Hepatocyte (in vitro differentiated cells): Measurements from ENCODE around the gene TAL2.

Source experiments
- EZH2 ChIP-seq: fragments of 200-600 bp; sonication (generic); IDR thresholded peaks from 2 replicates; pipeline ENCODE4 v1.6.1; 2016; ENCODE audit warnings: antibody characterized with exemption, mild to moderate bottlenecking, borderline replicate concordance
- EZH2phosphoT487 ChIP-seq: fragments of 200-600 bp; sonication (generic); IDR thresholded peaks from one replicate; pipeline ENCODE4 v1.6.1; 2018; ENCODE audit warnings: antibody characterized with exemption, mild to moderate bottlenecking, low read depth, moderate library complexity; ENCODE audit not compliant: unreplicated experiment, severe bottlenecking
- TF ChIP-seq, protein P1 (sequence below): fragments of 200-600 bp; sonication (generic); IDR thresholded peaks from 2 replicates; pipeline ENCODE4 v1.5.1; 2016; ENCODE audit warnings: antibody characterized with exemption, mild to moderate bottlenecking; ENCODE audit not compliant: poor library complexity

GRCh38 chr9:105701145-105701544 is 38.9 kb downstream of the TAL2 start:
- TF ChIP-seq, protein P1, sequence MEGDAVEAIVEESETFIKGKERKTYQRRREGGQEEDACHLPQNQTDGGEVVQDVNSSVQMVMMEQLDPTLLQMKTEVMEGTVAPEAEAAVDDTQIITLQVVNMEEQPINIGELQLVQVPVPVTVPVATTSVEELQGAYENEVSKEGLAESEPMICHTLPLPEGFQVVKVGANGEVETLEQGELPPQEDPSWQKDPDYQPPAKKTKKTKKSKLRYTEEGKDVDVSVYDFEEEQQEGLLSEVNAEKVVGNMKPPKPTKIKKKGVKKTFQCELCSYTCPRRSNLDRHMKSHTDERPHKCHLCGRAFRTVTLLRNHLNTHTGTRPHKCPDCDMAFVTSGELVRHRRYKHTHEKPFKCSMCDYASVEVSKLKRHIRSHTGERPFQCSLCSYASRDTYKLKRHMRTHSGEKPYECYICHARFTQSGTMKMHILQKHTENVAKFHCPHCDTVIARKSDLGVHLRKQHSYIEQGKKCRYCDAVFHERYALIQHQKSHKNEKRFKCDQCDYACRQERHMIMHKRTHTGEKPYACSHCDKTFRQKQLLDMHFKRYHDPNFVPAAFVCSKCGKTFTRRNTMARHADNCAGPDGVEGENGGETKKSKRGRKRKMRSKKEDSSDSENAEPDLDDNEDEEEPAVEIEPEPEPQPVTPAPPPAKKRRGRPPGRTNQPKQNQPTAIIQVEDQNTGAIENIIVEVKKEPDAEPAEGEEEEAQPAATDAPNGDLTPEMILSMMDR = no peak
- TF ChIP-seq EZH2 (no peak), EZH2phosphoT487 (no peak)
